ENCODE data around the gene SPON1. TPM values are rescaled to one million over a fixed set of nuclear protein-coding genes. Genes with fewer than 3 reads are reported as not detected.

The SPON1 gene
- total RNA-seq, 1 experiment from 2014 or later = 0.20 TPM

DNA sequence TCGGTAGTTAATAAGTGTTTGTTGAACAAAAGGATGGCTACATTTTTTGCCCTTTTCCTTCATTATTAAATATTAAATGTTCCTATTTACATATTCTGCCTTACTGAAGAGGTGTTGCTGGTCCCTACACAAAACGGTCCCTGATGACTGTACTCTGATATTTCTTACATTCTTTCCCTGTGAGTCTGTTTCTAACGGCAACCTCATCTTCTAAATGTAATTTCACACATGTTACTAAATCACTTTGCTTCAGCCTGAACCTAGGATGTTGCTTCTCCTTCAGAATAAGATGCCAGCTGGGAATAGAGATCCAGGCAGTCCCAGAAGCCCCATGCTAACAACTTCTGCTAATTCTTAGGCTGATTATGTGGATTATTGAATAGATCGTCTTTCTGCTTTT lies 50.3 kb downstream of the SPON1 start:
- Histone ChIP-seq H3K27ac (ENCODE audit: insufficient read length, low read depth, low read length) (no peak overlapping the region), H2BK15ac (ENCODE audit: low read depth, low read length) (no peak overlapping the region), H2BK12ac (ENCODE audit: insufficient read length, low read depth, low read length) (no peak overlapping the region), H4K8ac (replicated peaks; ENCODE audit: insufficient read length, low read depth, low read length) (no peak overlapping the region), H3K4me2 (ENCODE audit: insufficient read depth, insufficient read length, low read length) (no peak overlapping the region), H2AFZ (ENCODE audit: low read length) (no peak overlapping the region), H3K27me3 (ENCODE audit: insufficient read depth, low read length) (no peaks in the 10 kb centered on the region), H3K18ac (ENCODE audit: insufficient read length, low read depth, low read length) (no peak overlapping the region), H3K14ac (ENCODE audit: insufficient read depth, low read length) (no peak overlapping the region), H2BK5ac (ENCODE audit: insufficient read length, low read length) (no peak overlapping the region), H3K23me2 (ENCODE audit: insufficient read length, low read depth, low read length, poor library complexity, severe bottlenecking) (no peaks in the 10 kb centered on the region), H3K4ac (ENCODE audit: low read depth, low read length) (no peak overlapping the region), H3K79me1 (ENCODE audit: insufficient read depth, low read depth, low read length, poor library complexity, severe bottlenecking) (no peaks in the 10 kb centered on the region), H3K9ac (ENCODE audit: extremely low read depth, insufficient read length, low read length) (no peak overlapping the region), H3T11ph (ENCODE audit: low read length) (no peak overlapping the region), H2BK120ac (ENCODE audit: low read depth, low read length, poor library complexity, severe bottlenecking) (no peak overlapping the region), H2AK5ac (ENCODE audit: insufficient read length, low read length) (no peak overlapping the region), H3K4me1 (ENCODE audit: insufficient read depth, low read length) (no peaks in the 10 kb centered on the region), H4K91ac (ENCODE audit: insufficient read length, low read depth, low read length) (no peak overlapping the region), H4K20me1 (ENCODE audit: control insufficient read depth, insufficient read depth, insufficient read length) (no peaks in the 10 kb centered on the region), H2BK20ac (ENCODE audit: low read depth, low read length, poor library complexity, severe bottlenecking) (no peak overlapping the region), H3K56ac (ENCODE audit: insufficient read length, low read depth, low read length) (no peak overlapping the region), H3K9me3 (ENCODE audit: control insufficient read depth, low read depth, low read length) (no peaks in the 10 kb centered on the region), H4K5ac (ENCODE audit: insufficient read length, low read depth, low read length) (no peak overlapping the region), H3K23ac (ENCODE audit: insufficient read length, low read depth, low read length) (no peak overlapping the region), H3K79me2 (ENCODE audit: insufficient read depth, low read length) (no peaks in the 10 kb centered on the region)
- Mint-ChIP-seq H3K4me3 (no peak overlapping the region), H3K9me3 (no peaks in the 10 kb centered on the region), H3K27me3 (ENCODE audit: low read depth) (no peaks in the 10 kb centered on the region), H3K4me1 (peaks cover 0 to 6% of the 10 kb centered on the region in 2 experiments; a peak in 2 of 4 replicates), H3K36me3 (ENCODE audit: insufficient read depth in 1 of 3, low read depth in 3 of 3) (no peaks in the 10 kb centered on the region), H3K27ac (no peak overlapping the region)
- no CpG with 5 or more reads among the region's 4 CpGs for WGBS (ENCODE audit: extremely low coverage, insufficient read length, low lambda C conversion rate)
- no peak for DNase-seq
- TF ChIP-seq CTCF (conservative IDR thresholded peaks at IDR 0.05) = no peak

Measured in H9 (cell line).